Fibroblast of lung (primary cell): ENCODE data around the gene PPP1R3D. TPM values are rescaled to one million over a fixed set of nuclear protein-coding genes. Genes with fewer than 3 reads are reported as not detected.
A peak's percentile ranks its signal among the peaks of the same experiment; 100 is the strongest.

Experiments
- DNase-seq, 2 donors: peaks; one replicate each; pipeline versions ENCODE4 v3.0.0 to v3.0.0-alpha.2; 2010; ENCODE audit warnings: low read depth in 2 of 2
- H2AFZ ChIP-seq: 2 replicates; pipeline ENCODE4 v1.5.1; 2012; ENCODE audit warnings: low read length, control low read depth, inconsistent platforms
- H3K27ac ChIP-seq: 2 replicates; pipeline ENCODE4 v1.5.1; 2011; ENCODE audit warnings: low read length, control low read depth; ENCODE audit not compliant: insufficient read depth
- H3K27me3 ChIP-seq: 2 replicates; pipeline ENCODE4 v1.5.1; 2011; ENCODE audit warnings: mild to moderate bottlenecking, low read length; ENCODE audit not compliant: control insufficient read depth, insufficient read depth
- H3K36me3 ChIP-seq: 2 replicates; pipeline ENCODE4 v1.5.1; 2011; ENCODE audit warnings: low read length; ENCODE audit not compliant: control insufficient read depth, insufficient read depth
- H3K4me1 ChIP-seq: 2 replicates; pipeline ENCODE4 v1.5.1; 2011; ENCODE audit warnings: low read length; ENCODE audit not compliant: control insufficient read depth, insufficient read depth; ENCODE audit errors: extremely low read depth
- H3K4me2 ChIP-seq: 2 replicates; pipeline ENCODE4 v1.5.1; 2011; ENCODE audit warnings: low read length, control low read depth; ENCODE audit not compliant: insufficient read depth; ENCODE audit errors: extremely low read depth
- H3K4me3 ChIP-seq, 4 experiments: fragments of 200-600 bp in 1 of 4; sonication (generic) in 1 of 4; replicated peaks in 1 of 4; 2 replicates each; pipeline ENCODE4 v1.5.1; 2011 to 2016; ENCODE audit warnings: low read length in 4 of 4, low read depth in 3 of 4, mild to moderate bottlenecking in 3 of 4, control low read depth in 2 of 4, inconsistent platforms in 1 of 4, mixed read lengths in 1 of 4; ENCODE audit not compliant: insufficient read depth in 1 of 4; ENCODE audit errors: control extremely low read depth in 1 of 4
- H3K79me2 ChIP-seq: 2 replicates; pipeline ENCODE4 v1.5.1; 2012; ENCODE audit warnings: mild to moderate bottlenecking, low read length, inconsistent platforms; ENCODE audit not compliant: control insufficient read depth, insufficient read depth
- H3K9ac ChIP-seq: 2 replicates; pipeline ENCODE4 v1.5.1; 2011; ENCODE audit warnings: mild to moderate bottlenecking, low read length, control low read depth; ENCODE audit not compliant: insufficient read depth
- H3K9me3 ChIP-seq: 2 replicates; pipeline ENCODE4 v1.5.1; 2012; ENCODE audit warnings: low read depth, low read length; ENCODE audit not compliant: control insufficient read depth, insufficient read depth
- H4K20me1 ChIP-seq: 2 replicates; pipeline ENCODE4 v1.5.1; 2011; ENCODE audit warnings: low read length; ENCODE audit not compliant: control insufficient read depth, insufficient read depth; ENCODE audit errors: extremely low read depth
- CTCF ChIP-seq, 2 donors: IDR thresholded peaks in 1 of 2; conservative IDR thresholded peaks in 1 of 2; 1 replicate in 1 of 2; 2 replicates in 1 of 2; pipeline ENCODE4 v1.5.1; 2011 to 2012; ENCODE audit warnings: low read length in 2 of 2, control low read depth in 1 of 2, inconsistent platforms in 1 of 2, low read depth in 1 of 2, mild to moderate bottlenecking in 1 of 2
- EZH2 ChIP-seq: IDR thresholded peaks from 2 replicates; pipeline ENCODE4 v1.5.1; 2012; ENCODE audit warnings: low read length, control low read depth, mild to moderate bottlenecking; ENCODE audit errors: missing control alignments
- polyA plus RNA-seq, 2 donors: library from polyadenylated mRNA; depleted of rRNA in 1 of 2; stranded (reverse) in 1 of 2; unstranded in 1 of 2; fragments of >200 nt; gene quantifications; 2 replicates each; pipeline ENCODE4 v1.2.1, GENCODE V29; 2011 to 2012; ENCODE audit warnings: missing spikeins in 1 of 2
- total RNA-seq: library from RNA; depleted of rRNA; stranded (reverse); fragments of >200 nt; gene quantifications from 2 replicates; pipeline ENCODE4 v1.2.1, GENCODE V29; 2014

The PPP1R3D gene
- total and polyA plus RNA-seq, 2 donors (not counting 1 experiment from before 2014, with no cell fraction given): 2.6 to 7.4 TPM

GRCh38 chr20:59983076-59983475 is 43.0 kb upstream of the PPP1R3D start:
- Histone ChIP-seq H4K20me1 (no peaks in the 10 kb centered on the region), H2AFZ (no peak overlapping the region), H3K9ac (no peak overlapping the region), H3K27ac (no peak overlapping the region), H3K9me3 (no peaks in the 10 kb centered on the region), H3K4me3 (no peak overlapping the region), H3K4me2 (no peak overlapping the region), H3K27me3 (no peaks in the 10 kb centered on the region), H3K4me1 (no peaks in the 10 kb centered on the region), H3K36me3 (no peaks in the 10 kb centered on the region), H3K79me2 (no peaks in the 10 kb centered on the region)
- TF ChIP-seq CTCF (conservative IDR thresholded peaks at IDR 0.05 in 1 of 2, IDR thresholded peaks at IDR 0.05 in 1 of 2; ENCODE audit: low read depth in 1 of 2, low read length in 2 of 2): no peak
- no peak for TF ChIP-seq EZH2
- no peak for DNase-seq

- no peaks in the 10 kb centered on the region for H3K36me3 ChIP-seq
- H2AFZ ChIP-seq: no peak overlapping the region
- no peak overlapping the region for H3K9ac ChIP-seq
- H3K27ac ChIP-seq: no peak overlapping the region
- H3K4me3 ChIP-seq: no peak overlapping the region
- no peaks in the 10 kb centered on the region for H3K27me3 ChIP-seq
- no peaks in the 10 kb centered on the region for H3K79me2 ChIP-seq
- no peaks in the 10 kb centered on the region for H4K20me1 ChIP-seq
- H3K9me3 ChIP-seq: no peaks in the 10 kb centered on the region
- no peak overlapping the region for H3K4me2 ChIP-seq
- H3K4me1 ChIP-seq: no peaks in the 10 kb centered on the region
- TF ChIP-seq EZH2 (no peak), CTCF (conservative IDR thresholded peaks at IDR 0.05 in 1 of 2, IDR thresholded peaks at IDR 0.05 in 1 of 2; ENCODE audit: low read depth in 1 of 2, low read length in 2 of 2) (no peak)
- no peak for DNase-seq
Measured at GRCh38 chr20:59977086-59977485, 37.0 kb upstream of the PPP1R3D start.

GRCh38 chr20:59976156-59976782 is 36.2 kb upstream of the PPP1R3D start:
- Histone ChIP-seq H3K27ac (no peak overlapping the region), H3K4me2 (no peak overlapping the region), H4K20me1 (no peaks in the 10 kb centered on the region), H3K36me3 (no peaks in the 10 kb centered on the region), H2AFZ (no peak overlapping the region), H3K4me3 (no peak overlapping the region), H3K27me3 (no peaks in the 10 kb centered on the region), H3K4me1 (no peaks in the 10 kb centered on the region), H3K9ac (no peak overlapping the region), H3K9me3 (no peaks in the 10 kb centered on the region), H3K79me2 (no peaks in the 10 kb centered on the region)
- DNase-seq: peak in 1 of 2 donors; percentile 81
- TF ChIP-seq EZH2: no peak
- no peak for TF ChIP-seq CTCF (conservative IDR thresholded peaks at IDR 0.05 in 1 of 2, IDR thresholded peaks at IDR 0.05 in 1 of 2; ENCODE audit: low read depth in 1 of 2, low read length in 2 of 2)
